HG03378 (cell line): ENCODE measurements around the gene TBC1D24.

Source experiments
- ATAC-seq: cut with Tn5 transposase; IDR thresholded peaks from one replicate; pipeline ENCODE4 v1.9.1; 2021; ENCODE audit warnings: mild to moderate bottlenecking, moderate library complexity; ENCODE audit not compliant: unreplicated experiment

The TBC1D24 gene

GRCh38 chr16:2449118-2449517, 25.8 kb upstream of the TBC1D24 start:
- ATAC-seq = no peak

- ATAC-seq = no peak
Measured at GRCh38 chr16:2450535-2450934, 24.4 kb upstream of the TBC1D24 start.

- ATAC-seq = no peak
Measured at GRCh38 chr16:2450975-2451381, 23.9 kb upstream of the TBC1D24 start.

GRCh38 chr16:2451851-2452320, 23.0 kb upstream of the TBC1D24 start:
- ATAC-seq = no peak

GRCh38 chr16:2452650-2453049, 22.3 kb upstream of the TBC1D24 start:
- ATAC-seq = no peak

GRCh38 chr16:2455081-2455845, 19.7 kb upstream of the TBC1D24 start:
- no peak for ATAC-seq

- ATAC-seq = no peak
Measured at GRCh38 chr16:2456551-2457153, 18.3 kb upstream of the TBC1D24 start.

GRCh38 chr16:2457267-2457666, 17.7 kb upstream of the TBC1D24 start:
- no peak for ATAC-seq

- ATAC-seq = no peak
Measured at GRCh38 chr16:2457946-2458345, 17.0 kb upstream of the TBC1D24 start.

- ATAC-seq = no peak
Measured at GRCh38 chr16:2458887-2459646, 15.9 kb upstream of the TBC1D24 start.

GRCh38 chr16:2459647-2460390, 15.1 kb upstream of the TBC1D24 start, which contains the start of gene TEDC2:
Gene TEDC2 (plus strand): TSS chr16:2460109. CDS start chr16:2460145, 36 bp downstream.
- peak; percentile 69 for ATAC-seq

GRCh38 chr16:2460391-2460713, 14.6 kb upstream of the TBC1D24 start:
- no peak for ATAC-seq

GRCh38 chr16:2460916-2461315, 14.0 kb upstream of the TBC1D24 start:
- ATAC-seq = no peak

GRCh38 chr16:2462031-2462866, 12.7 kb upstream of the TBC1D24 start:
- ATAC-seq = no peak

- ATAC-seq = no peak
Measured at GRCh38 chr16:2464333-2464732, 10.6 kb upstream of the TBC1D24 start.

GRCh38 chr16:2465653-2466415, 9.1 kb upstream of the TBC1D24 start:
- no peak for ATAC-seq

- no peak for ATAC-seq
Measured at GRCh38 chr16:2466667-2467527, 8.0 kb upstream of the TBC1D24 start.

- ATAC-seq = no peak
Measured at GRCh38 chr16:2467528-2468232, 7.2 kb upstream of the TBC1D24 start.
